B cell (primary cell): ENCODE measurements around the gene RPLP1. TPM values are rescaled to one million over a fixed set of nuclear protein-coding genes. Genes with fewer than 3 reads are reported as not detected.

ENCODE experiments used
- ATAC-seq: fragments of 200-7000 bp; cut with Tn5 transposase; one replicate; pipeline ENCODE4 v1.10.0; 2021; ENCODE audit warnings: low read depth, mild to moderate bottlenecking, moderate number of reproducible peaks, moderate library complexity
- CTCF ChIA-PET: fragments of 350-600 bp; sonication (Branson Sonifier 250); formaldehyde crosslinking; loops from one replicate; lab custom pipeline; 2021; ENCODE audit warnings: antibody characterized with exemption, inconsistent platforms; lab: Charles Lee
- POLR2A ChIA-PET: fragments of 350-600 bp; sonication (Branson Sonifier 250); formaldehyde crosslinking; loops from one replicate; lab custom pipeline; 2021; ENCODE audit warnings: antibody characterized with exemption; lab: Charles Lee
- DNase-seq: peaks from one replicate; pipeline ENCODE4 v3.0.0; 2013
- H2AFZ ChIP-seq: 2 replicates; pipeline ENCODE4 v1.6.1; 2012; ENCODE audit warnings: mild to moderate bottlenecking, low read depth, low read length; ENCODE audit not compliant: insufficient read depth, poor library complexity, severe bottlenecking
- H3K27ac ChIP-seq, 2 donors: 1 replicate in 1 of 2; 2 replicates in 1 of 2; pipeline ENCODE4 v1.5.1; 2012 to 2013; ENCODE audit warnings: low read length in 2 of 2, mild to moderate bottlenecking in 2 of 2, moderate library complexity in 1 of 2
- H3K27me3 ChIP-seq, 4 experiments: fragments of 200-600 bp in 1 of 4; sonication (generic) in 1 of 4; replicated peaks in 1 of 4; 1 replicate in 2 of 4; 2 replicates in 2 of 4; pipeline versions ENCODE4 v1.6.1 to v1.7.0; 2013 to 2016; ENCODE audit warnings: low read length in 3 of 4, mild to moderate bottlenecking in 2 of 4, mixed read lengths in 1 of 4, moderate library complexity in 1 of 4; ENCODE audit not compliant: insufficient read depth in 4 of 4, control insufficient read depth in 3 of 4; ENCODE audit errors: control extremely low read depth in 1 of 4
- H3K36me3 ChIP-seq, 2 experiments: replicated peaks in 1 of 2; 1 replicate in 1 of 2; 2 replicates in 1 of 2; pipeline versions ENCODE4 v1.6.1 to v1.7.1; 2013; ENCODE audit warnings: low read length in 1 of 2; ENCODE audit not compliant: insufficient read depth in 2 of 2, control insufficient read depth in 1 of 2; ENCODE audit errors: control extremely low read depth in 1 of 2, extremely low read depth in 1 of 2
- H3K4me1 ChIP-seq, 2 donors: fragments of 200-600 bp in 1 of 2; sonication (generic) in 1 of 2; 1 replicate in 1 of 2; 2 replicates in 1 of 2; pipeline versions ENCODE4 v1.5.1 to v1.6.1; 2013 to 2017; ENCODE audit warnings: low read length in 2 of 2; ENCODE audit not compliant: control insufficient read depth in 2 of 2, insufficient read depth in 2 of 2
- H3K4me2 ChIP-seq: replicated peaks from 2 replicates; pipeline ENCODE3; 2012; ENCODE audit warnings: mild to moderate bottlenecking, low read depth, low read length; ENCODE audit not compliant: poor library complexity, severe bottlenecking
- H3K4me3 ChIP-seq, 5 experiments: fragments of 200-600 bp in 1 of 5; sonication (generic) in 1 of 5; 1 replicate in 3 of 5; 2 replicates in 2 of 5; pipeline versions ENCODE4 v1.5.1 to v1.7.0; 2011 to 2016; ENCODE audit warnings: low read length in 4 of 5, mild to moderate bottlenecking in 4 of 5, low read depth in 2 of 5, control low read depth in 1 of 5, moderate library complexity in 1 of 5; ENCODE audit not compliant: insufficient read depth in 1 of 5; ENCODE audit errors: control extremely low read depth in 1 of 5, extremely low read depth in 1 of 5
- H3K79me2 ChIP-seq: fragments of 200-600 bp; sonication (generic); one replicate; pipeline ENCODE4 v1.6.0; 2016; ENCODE audit warnings: low read length; ENCODE audit not compliant: control insufficient read depth, insufficient read depth
- H3K9ac ChIP-seq: fragments of 200-600 bp; sonication (generic); 2 replicates; pipeline ENCODE4 v1.6.1; 2017; ENCODE audit warnings: mild to moderate bottlenecking, low read length, moderate library complexity
- H3K9me3 ChIP-seq, 3 donors: one replicate each; pipeline versions ENCODE4 v1.6.1 to v1.7.1; 2013; ENCODE audit warnings: low read length in 2 of 3; ENCODE audit not compliant: control insufficient read depth in 2 of 3, insufficient read depth in 1 of 3; ENCODE audit errors: control extremely low read depth in 1 of 3
- H4K20me1 ChIP-seq: 2 replicates; pipeline ENCODE4 v1.6.0; 2012; ENCODE audit warnings: mild to moderate bottlenecking, low read length; ENCODE audit not compliant: insufficient read depth, control insufficient read depth, poor library complexity, severe bottlenecking
- H3K27ac Mint-ChIP-seq: one replicate; pipeline ENCODE4 v1.8.0; 2021; ENCODE audit warnings: mixed read lengths
- H3K27me3 Mint-ChIP-seq: one replicate; pipeline ENCODE4 v1.8.0; 2021; ENCODE audit warnings: mixed read lengths
- H3K4me1 Mint-ChIP-seq: one replicate; pipeline ENCODE4 v1.8.0; 2021; ENCODE audit warnings: mixed read lengths
- H3K4me3 Mint-ChIP-seq: one replicate; pipeline ENCODE4 v1.8.0; 2021; ENCODE audit warnings: mixed read lengths
- H3K9me3 Mint-ChIP-seq: one replicate; pipeline ENCODE4 v1.8.0; 2022; ENCODE audit warnings: mixed read lengths; ENCODE audit not compliant: insufficient read depth
- CTCF ChIP-seq: fragments of 200-600 bp; IDR thresholded peaks from one replicate; pipeline ENCODE4 v1.8.0; 2022; ENCODE audit warnings: antibody characterized with exemption, mild to moderate bottlenecking
- EZH2 ChIP-seq: IDR thresholded peaks from 2 replicates; pipeline ENCODE4 v1.6.1; 2012; ENCODE audit warnings: borderline replicate concordance, low read depth, mild to moderate bottlenecking, moderate library complexity, low read length; ENCODE audit not compliant: insufficient read depth, poor library complexity, severe bottlenecking
- WGBS: methylation state at CpG from one replicate; pipeline ENCODE4 v1.1.5; 2013; ENCODE audit warnings: missing lambda C conversion rate; ENCODE audit not compliant: insufficient coverage; 5-methylcytosine and 5-hydroxymethylcytosine counted together
- intact Hi-C: fragments of 100-400 bp; cut with micrococcal nuclease; formaldehyde crosslinking; loops from one replicate; pipeline ENCODE4 v1.10.0; 2022
- polyA plus RNA-seq: library from polyadenylated mRNA; depleted of rRNA; stranded (reverse); fragments of >200 nt; gene quantifications from 2 replicates; pipeline ENCODE4 v1.2.3, GENCODE V29; 2012
- total RNA-seq, 2 donors: library from RNA; stranded (reverse); fragments of 120-200 nt in 1 of 2; gene quantifications; 1 replicate in 1 of 2; 2 replicates in 1 of 2; pipeline versions ENCODE4 v1.2.3 to v1.2.4, GENCODE V29; 2013 to 2022

RPLP1 gene
- total and polyA plus RNA-seq, 2 donors (not counting 1 experiment from before 2014, with no cell fraction given) = 2,373 to 2,470 TPM

GRCh38 chr15:69403594-69403993 is 49.0 kb upstream of the RPLP1 start:
- no peak for TF ChIP-seq EZH2
- no peak for TF ChIP-seq CTCF
- CTCF ChIA-PET = interaction anchor here (1.3 kb wide), 1 partner anchor 9 kb away, joined by 11 read pairs; no protein-coding TSS in a partner anchor

GRCh38 chr15:69405110-69405509 is 47.5 kb upstream of the RPLP1 start:
- Histone ChIP-seq H3K27ac (no peak overlapping the region), H3K9ac (no peak overlapping the region), H3K27me3 (peaks cover 0 to 6% (median 0%) of the 10 kb centered on the region in 4 experiments), H2AFZ (no peak overlapping the region), H3K36me3 (no peaks in the 10 kb centered on the region), H3K79me2 (no peaks in the 10 kb centered on the region), H3K4me3 (no peak overlapping the region), H3K4me1 (no peaks in the 10 kb centered on the region), H3K9me3 (no peaks in the 10 kb centered on the region), H4K20me1 (no peaks in the 10 kb centered on the region), H3K4me2 (no peak overlapping the region)
- Mint-ChIP-seq H3K4me1 (no peaks in the 10 kb centered on the region), H3K27ac (no peak overlapping the region), H3K4me3 (no peak overlapping the region), H3K27me3 (peaks cover 23% of the 10 kb centered on the region), H3K9me3 (no peaks in the 10 kb centered on the region)
- WGBS = no CpG with 5 or more reads among the region's 3 CpGs
- TF ChIP-seq EZH2 = no peak
- TF ChIP-seq CTCF = no peak
- CTCF ChIA-PET = interaction anchor here (0.9 kb wide), 1 partner anchor 11 kb away, joined by 3 read pairs; no protein-coding TSS in a partner anchor
- POLR2A ChIA-PET = no interaction called here
- DNase-seq (no peak), ATAC-seq (no peak)
- intact Hi-C loops = no loop called here

More at GRCh38 chr15:69403594-69403993, 49.0 kb upstream of the RPLP1 start:
- H2AFZ ChIP-seq = no peak overlapping the region
- H3K4me1 ChIP-seq = no peaks in the 10 kb centered on the region
- no peak overlapping the region for H3K9ac ChIP-seq
- no peaks in the 10 kb centered on the region for H3K9me3 ChIP-seq
- intact Hi-C loops = no loop called here
- H3K4me1 Mint-ChIP-seq = no peaks in the 10 kb centered on the region
- no peaks in the 10 kb centered on the region for H3K36me3 ChIP-seq
- no peak overlapping the region for H3K27ac Mint-ChIP-seq
- no peak overlapping the region for H3K27ac ChIP-seq
- no peaks in the 10 kb centered on the region for H3K9me3 Mint-ChIP-seq
- H3K4me2 ChIP-seq = no peak overlapping the region
- no peak overlapping the region for H3K4me3 Mint-ChIP-seq
- no peak overlapping the region for H3K4me3 ChIP-seq
- POLR2A ChIA-PET = no interaction called here
- no peaks in the 10 kb centered on the region for H3K79me2 ChIP-seq
- H3K27me3 ChIP-seq = peaks cover 0 to 2% (median 0%) of the 10 kb centered on the region in 4 experiments
- DNase-seq (no peak), ATAC-seq (no peak)
- H4K20me1 ChIP-seq = no peaks in the 10 kb centered on the region
- WGBS = 87% methylated on average over 3 of the region's 4 CpGs
- peaks cover 18% of the 10 kb centered on the region for H3K27me3 Mint-ChIP-seq
